Esophagus mucosa (tissue), 1 donor: ENCODE results near the gene IL3. TPM values are rescaled to one million over a fixed set of nuclear protein-coding genes. Genes with fewer than 3 reads are reported as not detected.

Source experiments
- ATAC-seq: fragments of 200-7000 bp; cut with Tn5 transposase; one replicate; pipeline ENCODE4 v1.9.1; 2020
- total RNA-seq: library from RNA; stranded (reverse); gene quantifications from one replicate; pipeline ENCODE4 v1.2.4, GENCODE V29; 2023
- donor health status: DM: yes; HTN: yes; CAD: no.

IL3 gene
- total RNA-seq, 1 donor from 2014 or later, result not detected

GRCh38 chr5:132073231-132074013 is 13.0 kb downstream of the IL3 start, which contains the start of gene CSF2:
Gene CSF2 (plus strand): TSS chr5:132073789. CDS start chr5:132073824, 35 bp downstream.
- no peak for ATAC-seq

- peak; percentile 79 for ATAC-seq
Measured at GRCh38 chr5:132074091-132074771, 13.8 kb downstream of the IL3 start.

- ATAC-seq, result peak; percentile 9
Measured at GRCh38 chr5:132074772-132075718, 14.6 kb downstream of the IL3 start.

- no peak for ATAC-seq
Measured at GRCh38 chr5:132075719-132076077, 15.2 kb downstream of the IL3 start.

GRCh38 chr5:132076202-132076830 is 15.9 kb downstream of the IL3 start:
- ATAC-seq, result no peak

- no peak for ATAC-seq
Measured at GRCh38 chr5:132076983-132077382, 16.5 kb downstream of the IL3 start.

- no peak for ATAC-seq
Measured at GRCh38 chr5:132079081-132079480, 18.6 kb downstream of the IL3 start.

GRCh38 chr5:132079619-132080018 is 19.2 kb downstream of the IL3 start:
- no peak for ATAC-seq

GRCh38 chr5:132080595-132080994 is 20.1 kb downstream of the IL3 start:
- ATAC-seq, result no peak

GRCh38 chr5:132081458-132081857 is 21.0 kb downstream of the IL3 start:
- ATAC-seq, result no peak

- ATAC-seq, result no peak
Measured at GRCh38 chr5:132082329-132083023, 22.0 kb downstream of the IL3 start.

- ATAC-seq, result no peak
Measured at GRCh38 chr5:132083071-132083678, 22.7 kb downstream of the IL3 start.

- ATAC-seq, result no peak
Measured at GRCh38 chr5:132085686-132086085, 25.2 kb downstream of the IL3 start.

- peak; percentile 68 for ATAC-seq
Measured at GRCh38 chr5:132086277-132086794, 25.9 kb downstream of the IL3 start.

- no peak for ATAC-seq
Measured at GRCh38 chr5:132087176-132087575, 26.7 kb downstream of the IL3 start.

GRCh38 chr5:132087661-132088060 is 27.2 kb downstream of the IL3 start:
- ATAC-seq, result no peak

- no peak for ATAC-seq
Measured at GRCh38 chr5:132089363-132089762, 28.9 kb downstream of the IL3 start.

- peak; percentile 16 for ATAC-seq
Measured at GRCh38 chr5:132090107-132090506, 29.7 kb downstream of the IL3 start.

- ATAC-seq, result no peak
Measured at GRCh38 chr5:132093271-132093670, 32.8 kb downstream of the IL3 start.

GRCh38 chr5:132094393-132095076 is 34.1 kb downstream of the IL3 start:
- ATAC-seq, result peak; percentile 45

GRCh38 chr5:132095077-132095410 is 34.6 kb downstream of the IL3 start:
- ATAC-seq, result no peak
